NK-92 (cell line): ENCODE results near the gene TMEM225B.
"Not testable (repeated sequence)": the region's sequence is repeated elsewhere in the genome, so short reads cannot be mapped to it uniquely, and the experiment has no call there.

Experiments used
- DNase-seq: peaks from one replicate; lab custom pipeline; 2025; ENCODE audit not compliant: unreplicated experiment; lab: John Stamatoyannopoulos, UW

Gene TMEM225B

GRCh38 chr7:99623091-99623693, 25.1 kb downstream of the TMEM225B start:
- DNase-seq, result no peak

GRCh38 chr7:99623702-99624447, 25.8 kb downstream of the TMEM225B start:
- no peak for DNase-seq

GRCh38 chr7:99624484-99624883, 26.4 kb downstream of the TMEM225B start:
- no peak for DNase-seq

- DNase-seq, result no peak
Observed at GRCh38 chr7:99625321-99625720, 27.3 kb downstream of the TMEM225B start.

- no peak for DNase-seq
Observed at GRCh38 chr7:99625961-99626360, 27.9 kb downstream of the TMEM225B start.

- no peak for DNase-seq
Observed at GRCh38 chr7:99626661-99627060, 28.6 kb downstream of the TMEM225B start.

GRCh38 chr7:99627513-99627912, 29.4 kb downstream of the TMEM225B start:
- no peak for DNase-seq

- no peak for DNase-seq
Observed at GRCh38 chr7:99628471-99629465, 30.7 kb downstream of the TMEM225B start.

- no peak for DNase-seq
Observed at GRCh38 chr7:99629643-99630042, 31.6 kb downstream of the TMEM225B start.

- no peak for DNase-seq
Observed at GRCh38 chr7:99631295-99632109, 33.4 kb downstream of the TMEM225B start.

GRCh38 chr7:99637414-99637813, 39.3 kb downstream of the TMEM225B start:
- not testable (repeated sequence) for DNase-seq

- no peak for DNase-seq
Observed at GRCh38 chr7:99638731-99639130, 40.7 kb downstream of the TMEM225B start.

GRCh38 chr7:99639267-99639666, 41.2 kb downstream of the TMEM225B start:
- no peak for DNase-seq

- DNase-seq, result no peak
Observed at GRCh38 chr7:99642027-99642426, 44.0 kb downstream of the TMEM225B start.

GRCh38 chr7:99643464-99643863, 45.4 kb downstream of the TMEM225B start:
- no peak for DNase-seq

GRCh38 chr7:99644431-99644830, 46.4 kb downstream of the TMEM225B start:
- DNase-seq, result no peak

- DNase-seq, result no peak
Observed at GRCh38 chr7:99645590-99645989, 47.5 kb downstream of the TMEM225B start.

GRCh38 chr7:99648843-99649242, 50.8 kb downstream of the TMEM225B start:
- no peak for DNase-seq

GRCh38 chr7:99651290-99651689, 53.2 kb downstream of the TMEM225B start:
- DNase-seq, result no peak

GRCh38 chr7:99652671-99653070, 54.6 kb downstream of the TMEM225B start:
- no peak for DNase-seq

- not testable (repeated sequence) for DNase-seq
Observed at GRCh38 chr7:99653269-99653668, 55.2 kb downstream of the TMEM225B start.
